Fibroblast of mammary gland (primary cell): ENCODE data around the gene ELOVL7.
"Not testable (repeated sequence)": the region's sequence is repeated elsewhere in the genome, so short reads cannot be mapped to it uniquely, and the experiment has no call there.

Source experiments
- DNase-seq: peaks from one replicate; pipeline ENCODE4 v3.0.0-alpha.2; 2010; ENCODE audit warnings: low read depth
- H3K4me3 ChIP-seq: 2 replicates; pipeline ENCODE4 v1.5.1; 2011; ENCODE audit warnings: low read depth, mild to moderate bottlenecking, low read length, moderate library complexity; ENCODE audit not compliant: control insufficient read depth
- TF ChIP-seq, protein P1 (sequence below): conservative IDR thresholded peaks from 2 replicates; pipeline ENCODE4 v1.5.1; 2011; ENCODE audit warnings: low read depth, low read length, inconsistent platforms; ENCODE audit not compliant: control insufficient read depth, insufficient read depth

Gene ELOVL7

DNA sequence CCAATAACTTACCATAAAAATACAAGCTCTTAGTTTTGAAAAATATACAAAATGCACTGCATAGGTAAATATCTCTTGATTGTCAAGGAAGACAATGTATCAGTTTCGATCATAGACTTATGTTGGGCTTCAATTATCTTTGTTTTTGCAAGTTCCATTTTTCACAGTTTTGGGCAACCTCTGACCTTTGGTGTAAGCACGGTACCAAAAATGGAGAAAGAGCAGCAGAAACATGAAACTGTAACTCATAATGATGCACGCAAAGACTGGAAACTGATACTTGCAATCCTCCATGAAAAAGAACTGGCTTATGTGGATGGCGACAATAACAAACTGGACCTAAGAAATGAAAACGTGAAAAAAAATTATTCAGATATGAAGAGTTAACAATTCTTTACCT, 89.6 kb downstream of the ELOVL7 start:
- TF ChIP-seq, protein P1, sequence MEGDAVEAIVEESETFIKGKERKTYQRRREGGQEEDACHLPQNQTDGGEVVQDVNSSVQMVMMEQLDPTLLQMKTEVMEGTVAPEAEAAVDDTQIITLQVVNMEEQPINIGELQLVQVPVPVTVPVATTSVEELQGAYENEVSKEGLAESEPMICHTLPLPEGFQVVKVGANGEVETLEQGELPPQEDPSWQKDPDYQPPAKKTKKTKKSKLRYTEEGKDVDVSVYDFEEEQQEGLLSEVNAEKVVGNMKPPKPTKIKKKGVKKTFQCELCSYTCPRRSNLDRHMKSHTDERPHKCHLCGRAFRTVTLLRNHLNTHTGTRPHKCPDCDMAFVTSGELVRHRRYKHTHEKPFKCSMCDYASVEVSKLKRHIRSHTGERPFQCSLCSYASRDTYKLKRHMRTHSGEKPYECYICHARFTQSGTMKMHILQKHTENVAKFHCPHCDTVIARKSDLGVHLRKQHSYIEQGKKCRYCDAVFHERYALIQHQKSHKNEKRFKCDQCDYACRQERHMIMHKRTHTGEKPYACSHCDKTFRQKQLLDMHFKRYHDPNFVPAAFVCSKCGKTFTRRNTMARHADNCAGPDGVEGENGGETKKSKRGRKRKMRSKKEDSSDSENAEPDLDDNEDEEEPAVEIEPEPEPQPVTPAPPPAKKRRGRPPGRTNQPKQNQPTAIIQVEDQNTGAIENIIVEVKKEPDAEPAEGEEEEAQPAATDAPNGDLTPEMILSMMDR = no peak

DNA sequence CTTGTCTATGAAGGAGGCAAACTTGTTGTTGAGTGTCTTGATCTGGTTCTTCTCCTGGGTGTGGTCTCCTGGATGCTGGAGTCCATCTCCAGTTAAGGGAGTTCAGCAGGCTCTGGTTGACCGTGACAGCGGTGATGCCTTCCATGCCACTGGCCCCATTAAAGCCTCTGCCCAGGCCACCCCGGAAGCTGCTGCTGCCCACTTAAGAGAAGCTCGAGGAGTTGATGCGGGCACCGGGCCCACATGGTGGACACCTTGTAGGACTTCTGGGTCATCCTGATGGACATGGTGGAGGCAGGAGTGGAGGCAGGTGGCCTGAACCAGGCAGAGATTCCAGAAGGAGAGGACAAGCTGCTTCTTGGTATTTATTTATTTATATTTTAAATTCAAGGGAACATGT, 99.4 kb downstream of the ELOVL7 start:
- no peak for DNase-seq
- TF ChIP-seq, protein P1 = no peak
- no peak overlapping the region for H3K4me3 ChIP-seq

More for the DNA sequence above, 89.6 kb downstream of the ELOVL7 start:
- DNase-seq = no peak
- no peak overlapping the region for H3K4me3 ChIP-seq

DNA sequence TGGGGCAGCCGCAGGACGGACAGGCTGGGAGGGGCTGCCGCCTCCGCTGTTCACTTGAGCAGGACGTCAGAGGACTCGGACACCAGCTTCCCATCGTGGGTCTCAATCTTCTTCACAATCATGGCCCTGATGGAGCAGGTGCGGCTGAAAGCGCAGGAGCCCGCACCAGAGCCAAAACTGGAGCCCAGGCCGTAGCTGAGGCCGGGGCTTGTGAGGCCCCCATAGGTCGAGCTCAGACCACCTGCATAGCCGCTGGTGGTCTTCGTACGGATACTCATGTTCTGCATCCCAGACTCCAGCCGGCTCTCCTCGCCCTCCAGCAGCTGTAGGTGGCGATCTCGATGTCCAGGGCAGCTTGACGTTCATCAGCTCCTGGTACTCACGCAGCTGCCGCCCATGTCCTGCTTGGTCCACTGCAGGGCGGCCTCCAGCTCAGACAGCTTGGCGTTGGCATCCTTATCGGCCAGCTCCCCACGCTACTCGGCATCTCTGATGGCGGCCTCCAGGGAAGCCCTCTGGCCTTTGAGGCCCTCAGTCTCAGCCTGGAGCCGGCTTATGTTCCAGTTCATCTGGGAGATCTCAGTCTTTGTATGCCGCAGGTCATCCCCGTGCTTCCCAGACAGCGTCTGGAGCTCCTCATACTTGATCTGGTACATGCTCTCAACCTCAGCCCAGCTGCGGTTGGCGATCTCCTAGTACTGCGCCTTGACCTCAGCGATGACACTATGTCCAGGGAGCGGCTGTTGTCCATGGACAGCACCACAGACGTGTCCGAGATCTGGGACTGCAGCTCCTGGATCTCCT, 100.4 kb downstream of the ELOVL7 start:
- TF ChIP-seq, protein P1 = no peak
- no peak for DNase-seq

GRCh38 chr5:60740322-60740721, 103.7 kb downstream of the ELOVL7 start:
- H3K4me3 ChIP-seq = no peak overlapping the region
- no peak for DNase-seq
- TF ChIP-seq, protein P1 = no peak

More for the DNA sequence above, 100.4 kb downstream of the ELOVL7 start:
- H3K4me3 ChIP-seq = no peak overlapping the region

DNA sequence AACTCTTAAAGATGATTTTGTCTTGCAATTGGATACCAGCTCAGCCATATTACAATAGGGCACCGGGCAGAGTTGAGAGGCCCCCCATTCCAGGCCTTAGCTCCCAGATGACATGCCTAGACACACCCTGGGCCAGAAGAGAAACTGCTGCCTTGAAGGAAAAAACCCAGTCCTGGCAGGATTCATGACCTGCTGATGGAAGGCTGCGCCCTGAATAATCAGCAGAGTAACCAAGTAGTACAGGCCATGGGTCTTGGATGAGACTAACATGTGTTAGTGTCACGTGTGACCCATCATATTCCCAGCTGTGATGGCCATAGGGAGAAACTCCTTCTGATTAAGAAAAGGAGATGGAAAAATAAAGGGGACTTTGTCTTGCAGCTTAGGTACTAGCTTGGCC, 105.1 kb downstream of the ELOVL7 start:
- no peak for DNase-seq
- no peak overlapping the region for H3K4me3 ChIP-seq
- TF ChIP-seq, protein P1 = no peak

DNA sequence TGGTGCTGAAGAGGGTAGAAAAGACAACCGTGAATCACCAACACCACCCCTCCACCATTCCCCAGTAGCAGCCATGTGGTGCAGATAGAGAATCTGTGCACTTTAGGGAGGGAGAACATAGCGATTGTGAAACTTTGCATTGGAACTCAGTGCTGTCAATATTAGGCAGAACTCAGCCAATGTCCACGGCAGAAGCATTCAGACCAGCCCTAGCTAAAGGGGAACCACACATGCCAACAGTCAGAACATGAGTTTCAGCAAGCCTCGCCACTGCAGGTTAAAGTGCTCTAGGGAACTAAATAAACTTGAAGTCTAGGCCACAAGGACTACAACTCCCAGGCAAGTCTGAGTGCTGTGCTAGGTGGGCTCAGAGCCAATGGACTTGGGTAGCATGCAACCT, 105.6 kb downstream of the ELOVL7 start:
- DNase-seq = no peak
- TF ChIP-seq, protein P1 = no peak
- H3K4me3 ChIP-seq = no peak overlapping the region

GRCh38 chr5:60730858-60731257, 113.2 kb downstream of the ELOVL7 start:
- not testable (repeated sequence) for DNase-seq, H3K4me3 ChIP-seq
